LHCN-M2 (cell line): Measurements from ENCODE around the gene MCL1. TPM values are rescaled to one million over a fixed set of nuclear protein-coding genes. Genes with fewer than 3 reads are reported as not detected.
"Not testable (repeated sequence)": the region's sequence is repeated elsewhere in the genome, so short reads cannot be mapped to it uniquely, and the experiment has no call there.

Experiments used
- DNase-seq: peaks from one replicate; pipeline ENCODE4 v3.0.0-alpha.2; 2012; ENCODE audit warnings: low read depth
- polyA plus RNA-seq: library from polyadenylated mRNA; unstranded; fragments of >200 nt; gene quantifications from one replicate; pipeline ENCODE4 v1.2.1, GENCODE V29; 2012; ENCODE audit warnings: missing spikeins
- total RNA-seq: library from RNA; depleted of rRNA; stranded (reverse); fragments of >200 nt; gene quantifications from 2 replicates; pipeline ENCODE4 v1.2.3, GENCODE V29; 2014; rRNA removed

MCL1 gene
- total RNA-seq, result 287 TPM in 2 replicates
- 66.7 TPM for polyA plus RNA-seq

DNA sequence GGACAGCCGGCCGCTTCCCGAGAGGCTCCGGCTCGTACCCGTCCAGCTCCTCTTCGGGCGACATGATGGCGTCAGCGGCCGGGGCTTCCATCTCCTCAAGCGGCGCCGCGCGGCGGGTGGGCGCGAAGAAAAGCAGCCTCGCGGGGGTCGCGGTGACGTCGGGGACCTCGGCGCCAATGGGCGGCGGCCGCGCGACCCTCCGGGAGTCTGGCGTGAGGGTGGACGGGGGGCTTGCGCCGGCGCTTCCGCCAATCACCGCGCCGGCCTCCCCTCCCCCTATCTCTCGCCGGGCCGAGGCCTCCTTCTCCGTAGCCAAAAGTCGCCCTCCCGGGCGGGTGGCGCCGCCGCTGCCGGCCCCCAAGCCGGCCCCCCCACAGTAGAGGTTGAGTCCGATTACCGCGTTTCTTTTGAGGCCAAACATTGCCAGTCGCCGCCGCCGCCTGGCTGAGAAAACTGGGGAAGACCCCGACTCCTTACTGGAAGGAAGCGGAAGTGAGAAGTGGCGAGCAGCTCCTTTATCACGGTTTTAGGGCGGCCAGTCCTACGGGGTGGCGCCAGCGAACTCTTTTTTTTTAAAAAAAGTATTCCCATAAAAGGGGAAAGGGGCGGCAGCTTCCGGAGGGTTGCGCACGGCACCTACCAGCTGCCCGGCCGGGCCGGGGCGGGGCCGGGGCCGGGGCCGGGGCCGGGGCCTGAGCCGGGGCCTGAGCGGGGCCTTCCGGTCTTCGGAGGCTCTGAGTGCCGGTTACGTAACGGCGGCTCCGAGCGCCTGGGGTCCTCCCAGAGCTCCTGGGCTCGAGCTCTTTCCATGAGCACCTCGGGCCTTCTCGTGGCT, at the start of gene MCL1:
Gene MCL1, minus strand, starts transcription at position 501 of the 835 bp plus-strand sequence. Its CDS starts 80 bp downstream, at position 421.
- peak; percentile 97 for DNase-seq

- DNase-seq, result no peak
Measured at GRCh38 chr1:150628766-150629114, 49.3 kb upstream of the MCL1 start.

GRCh38 chr1:150627826-150628410, 48.5 kb upstream of the MCL1 start:
- DNase-seq, result no peak

GRCh38 chr1:150626150-150626549, 46.7 kb upstream of the MCL1 start:
- DNase-seq, result no peak

GRCh38 chr1:150624546-150624945, 45.1 kb upstream of the MCL1 start:
- not testable (repeated sequence) for DNase-seq

GRCh38 chr1:150624134-150624533, 44.7 kb upstream of the MCL1 start:
- not testable (repeated sequence) for DNase-seq

DNA sequence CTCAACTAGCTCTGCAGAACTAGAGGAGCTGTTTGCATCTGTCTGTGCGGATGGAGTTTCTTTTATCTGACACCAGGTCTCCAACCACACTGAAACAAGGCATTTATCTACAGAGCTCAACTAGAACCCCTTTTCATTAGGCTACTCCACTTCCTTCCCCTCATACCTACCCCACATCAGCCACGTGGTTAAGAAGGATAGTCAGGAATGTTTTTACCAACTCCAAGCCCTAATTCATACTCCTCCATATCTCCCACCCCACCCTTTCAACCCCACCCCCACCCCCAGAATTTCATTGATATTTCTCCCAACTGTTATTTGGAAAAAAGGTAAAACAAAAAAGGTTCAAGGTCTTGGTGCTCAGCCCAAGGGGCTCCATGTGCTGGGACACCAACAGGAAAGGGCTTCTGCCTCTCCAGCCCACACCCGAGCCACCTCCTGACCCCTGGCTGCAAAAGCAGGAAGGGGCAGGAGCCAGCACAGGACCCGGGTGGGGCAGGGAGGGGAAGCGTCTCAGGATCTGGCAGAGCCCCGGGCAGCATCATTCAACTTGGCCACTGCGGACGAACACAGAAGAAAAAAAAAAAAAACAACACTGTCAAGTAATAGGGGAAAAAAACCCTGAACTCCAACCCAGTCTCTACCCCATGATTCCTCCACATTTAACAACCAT, 43.0 kb upstream of the MCL1 start:
- no peak for DNase-seq

DNA sequence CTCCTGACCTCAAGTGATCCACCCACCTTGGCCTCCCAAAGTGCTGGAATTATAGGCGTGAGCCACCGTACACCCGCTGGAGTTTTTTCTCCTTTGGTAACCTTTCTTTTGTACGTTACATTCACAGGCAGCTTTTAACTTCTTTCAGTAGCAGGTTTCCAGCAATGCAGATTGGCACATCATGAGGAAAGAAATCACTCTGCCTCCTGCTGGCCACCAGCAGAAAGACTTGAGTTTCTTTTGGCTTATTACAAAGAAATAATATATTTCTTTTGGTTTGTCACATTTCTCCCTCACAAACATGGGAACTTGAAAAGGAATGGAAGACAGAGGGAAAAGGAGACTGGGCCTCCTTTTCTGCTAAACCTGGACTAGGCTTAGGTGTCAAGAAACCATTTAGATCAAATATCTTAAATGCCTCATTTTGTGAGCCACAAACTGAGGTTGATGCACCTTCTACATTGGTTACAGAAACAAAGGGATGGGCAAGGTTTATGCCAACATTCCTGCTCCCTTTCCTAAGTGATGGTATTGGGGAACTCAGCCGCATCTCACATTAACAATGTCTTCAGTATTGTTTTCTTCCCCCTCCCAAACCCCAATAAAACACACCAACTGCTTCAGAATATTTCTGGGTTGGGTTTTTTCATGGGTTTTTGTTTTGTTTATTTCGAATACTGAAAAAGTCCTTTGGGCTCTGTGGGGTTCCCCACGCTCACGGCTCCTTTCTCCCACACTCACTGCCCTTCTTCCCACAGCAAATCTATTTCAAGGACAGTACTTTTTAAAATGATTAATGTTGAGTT, 42.3 kb upstream of the MCL1 start:
- DNase-seq, result peak; percentile 69

DNA sequence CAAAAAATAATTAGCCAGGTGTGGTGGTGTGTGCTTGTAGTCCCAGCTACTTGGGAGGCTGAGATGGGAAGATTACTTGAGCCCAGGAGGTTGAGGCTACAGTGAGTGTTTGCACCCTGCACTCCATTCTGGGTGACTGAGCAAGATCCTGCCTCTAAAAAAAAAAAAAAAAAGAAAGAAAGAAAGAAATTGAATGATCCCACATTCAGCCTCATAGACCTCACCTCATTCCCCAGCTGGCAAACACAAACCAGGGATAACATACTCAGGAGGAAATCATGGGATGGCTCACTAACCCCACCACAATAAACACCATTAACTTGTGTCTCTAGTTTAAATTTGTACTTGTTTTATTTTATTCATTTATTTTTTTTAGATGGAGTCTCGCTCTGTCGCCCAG, 41.5 kb upstream of the MCL1 start:
- no peak for DNase-seq

DNA sequence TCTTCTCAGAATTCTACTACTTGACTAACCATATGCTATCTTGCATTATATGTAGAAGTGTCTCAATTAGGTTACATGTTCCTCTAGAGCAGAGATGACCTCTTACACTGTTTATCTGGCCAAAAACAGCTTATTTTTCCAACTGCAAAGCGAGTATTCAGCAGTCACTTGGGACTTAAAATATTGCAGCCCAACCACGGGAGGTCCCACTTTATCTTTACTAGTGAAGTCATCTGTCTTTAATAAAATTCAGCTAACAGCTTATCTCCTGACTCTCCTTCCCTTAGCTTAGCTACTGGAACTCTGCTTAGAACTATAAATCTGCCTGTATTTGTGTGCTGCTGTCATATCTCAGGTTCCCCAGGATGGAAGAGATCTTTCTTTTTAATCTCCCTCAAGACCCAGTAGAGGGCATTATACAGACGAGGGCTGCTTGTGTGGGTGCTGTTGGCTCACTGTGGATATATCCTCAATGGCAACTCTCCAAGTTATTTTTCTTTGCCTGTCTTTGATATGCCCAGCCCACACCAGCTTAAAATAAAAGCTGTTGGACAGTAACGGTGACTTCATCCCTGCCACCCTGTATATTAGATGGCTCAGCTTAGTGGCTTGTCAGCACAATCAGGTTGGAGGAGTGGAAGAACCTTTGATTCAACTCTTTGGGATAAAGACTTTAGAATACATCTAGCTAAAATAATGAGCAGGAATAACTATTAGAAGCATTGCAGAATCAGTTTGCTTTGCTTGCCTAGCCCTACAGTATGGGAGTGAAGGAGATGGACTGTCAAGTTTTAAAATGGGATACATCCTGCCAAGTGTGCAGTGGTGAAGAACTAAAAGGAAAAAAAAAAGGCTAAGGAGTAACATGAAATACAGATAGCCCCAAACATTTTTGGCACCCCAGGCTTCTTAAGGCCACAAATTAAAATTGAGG, 40.4 kb upstream of the MCL1 start:
- DNase-seq, result peak; percentile 93

DNA sequence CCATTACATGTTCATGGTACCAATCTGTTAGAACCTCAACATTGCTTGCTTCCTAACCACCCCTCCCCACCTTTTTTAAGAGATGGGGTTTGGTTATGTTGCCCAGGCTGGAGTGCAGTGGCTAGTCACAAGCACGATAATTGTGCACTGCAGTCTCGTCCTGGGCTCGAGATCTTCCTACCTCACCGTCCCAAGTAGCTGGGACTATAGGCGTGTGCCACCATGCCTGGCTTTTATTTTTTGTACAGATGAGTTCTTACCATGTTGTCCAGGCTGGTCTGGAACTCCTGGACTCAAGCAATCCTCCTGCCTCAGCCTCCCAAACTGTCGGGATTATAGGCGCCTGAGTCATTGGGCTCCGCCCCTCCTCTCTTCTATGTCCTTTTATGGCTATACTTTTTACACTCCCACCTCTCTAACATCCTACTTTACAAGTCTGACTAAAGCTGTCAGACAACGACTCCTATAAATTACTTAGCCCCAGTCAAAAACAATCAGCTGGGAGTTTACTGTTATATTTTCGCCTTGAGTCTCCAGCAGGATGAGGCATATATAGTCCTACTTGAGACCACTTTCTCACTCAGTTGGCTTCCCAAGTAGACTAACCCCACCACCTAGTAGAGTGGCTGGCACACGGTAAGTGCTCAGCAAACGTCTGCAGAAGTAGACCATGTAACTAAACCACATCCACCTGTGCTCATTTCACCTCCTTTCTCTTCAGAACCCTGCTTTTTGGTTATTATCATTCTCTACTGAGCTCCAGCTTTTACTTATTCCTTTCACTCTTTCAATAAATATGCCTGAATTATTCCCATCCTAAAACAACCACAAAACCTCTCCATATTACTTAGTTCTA, 36.2 kb upstream of the MCL1 start:
- DNase-seq, result no peak

DNA sequence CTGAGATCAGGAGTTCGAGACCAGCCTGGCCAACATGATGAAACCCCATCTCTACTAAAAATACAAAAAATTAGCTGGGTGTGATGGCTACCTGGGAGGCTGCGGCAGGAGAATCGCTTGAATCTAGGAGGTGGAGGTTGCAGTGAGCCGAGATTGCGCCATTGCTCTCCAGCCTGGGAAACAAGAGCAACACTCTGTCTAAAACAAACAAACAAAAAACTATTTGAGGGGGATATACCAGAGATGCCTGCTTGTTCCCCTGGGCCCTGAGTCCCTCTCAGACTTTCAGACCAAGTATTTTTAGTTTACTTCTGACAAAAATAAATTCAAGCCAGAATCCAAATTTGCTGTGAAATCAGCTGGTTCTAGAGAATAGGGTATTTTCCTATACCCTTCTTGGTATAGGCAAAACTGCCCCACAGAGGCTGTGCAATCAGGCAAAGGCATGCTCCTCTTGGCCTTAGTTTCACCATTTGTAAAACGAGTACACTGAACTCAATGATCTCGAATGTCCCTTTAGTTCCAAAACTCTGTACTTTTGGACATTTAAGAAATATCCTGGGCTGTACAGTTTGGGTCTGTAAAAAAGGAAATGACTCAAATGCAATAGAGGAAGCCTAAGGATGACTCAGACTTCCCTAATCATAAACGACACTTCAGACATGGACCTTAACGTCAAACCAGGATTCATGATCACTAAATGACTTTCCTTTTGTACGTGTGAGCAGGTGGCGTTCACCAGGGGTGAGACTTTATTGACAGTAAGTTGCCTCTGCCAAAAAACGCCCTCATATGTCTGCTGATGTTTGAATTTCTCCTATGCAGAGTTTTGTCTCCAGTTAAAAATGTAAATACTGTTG, 33.9 kb upstream of the MCL1 start:
- DNase-seq, result peak; percentile 92

- no peak for DNase-seq
Measured at GRCh38 chr1:150612014-150612345, 32.6 kb upstream of the MCL1 start.

DNA sequence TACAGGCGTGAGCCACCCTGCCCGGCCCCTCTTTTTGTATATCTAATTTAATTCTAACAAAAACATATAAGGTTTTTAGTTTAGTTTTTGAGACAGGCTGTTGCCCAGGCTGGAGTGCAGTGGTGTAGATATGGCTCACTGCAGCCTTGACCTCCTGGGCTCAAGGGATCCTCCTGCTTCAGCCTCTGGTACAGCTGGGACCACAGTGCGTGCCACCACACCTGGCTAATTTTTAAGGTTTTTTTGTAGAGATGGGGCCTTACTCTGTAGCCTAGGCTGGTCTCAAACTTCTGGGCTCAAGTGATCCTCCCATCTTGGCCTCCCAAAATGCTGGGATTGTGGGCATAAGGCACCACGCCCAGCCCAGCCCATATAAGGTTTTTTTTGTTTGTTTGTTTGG, 31.2 kb upstream of the MCL1 start:
- DNase-seq, result no peak

- DNase-seq, result no peak
Measured at GRCh38 chr1:150609732-150610131, 30.3 kb upstream of the MCL1 start.

- DNase-seq, result no peak
Measured at GRCh38 chr1:150606463-150607142, 27.2 kb upstream of the MCL1 start.

- DNase-seq, result not testable (repeated sequence)
Measured at GRCh38 chr1:150605451-150605731, 26.0 kb upstream of the MCL1 start.

DNA sequence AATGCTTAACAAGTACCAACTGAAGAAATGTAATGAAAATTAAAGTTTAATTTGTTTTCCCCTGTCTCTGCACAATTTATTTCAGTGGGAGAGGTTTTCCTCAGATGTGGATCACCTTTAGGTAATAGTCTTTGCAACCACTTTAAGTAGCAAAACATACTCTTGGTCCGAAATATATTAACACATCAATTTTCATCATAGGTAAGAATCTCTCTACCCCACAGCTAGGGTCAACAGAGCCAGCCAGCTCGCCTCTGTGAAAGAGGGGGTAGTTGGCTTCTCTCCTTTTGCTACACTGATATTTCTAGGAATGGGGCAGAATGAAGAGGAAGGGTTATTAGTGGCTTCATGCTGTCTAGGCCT, 24.8 kb upstream of the MCL1 start:
- no peak for DNase-seq

DNA sequence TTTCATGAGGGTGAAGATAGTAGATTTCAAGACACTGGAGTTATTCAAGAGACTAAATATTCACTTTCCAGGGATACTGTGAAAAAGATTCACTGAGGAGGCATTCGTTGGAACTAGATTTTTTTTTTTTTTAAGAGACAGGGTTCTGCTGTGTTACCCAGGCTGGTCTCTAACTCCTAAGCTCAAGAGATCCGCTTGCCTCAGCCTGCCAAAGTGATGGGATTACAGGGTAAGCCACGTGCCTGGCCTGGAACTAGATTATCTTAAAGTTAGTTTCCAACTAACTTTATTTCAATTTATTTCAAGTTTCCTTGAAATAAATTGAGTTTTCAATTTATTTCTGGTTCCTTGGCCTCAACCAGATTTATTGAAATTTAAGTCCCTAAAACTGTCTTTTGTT, 24.3 kb upstream of the MCL1 start:
- DNase-seq, result no peak
